Measurements from ENCODE around the gene PHACTR1. TPM values are rescaled to one million over a fixed set of nuclear protein-coding genes. Genes with fewer than 3 reads are reported as not detected.

Gene PHACTR1
- total and polyA plus RNA-seq, 2 of the 4 experiments (the other 2 are of a cell fraction), result not detected

GRCh38 chr6:12704946-12705345 is 11.6 kb upstream of the PHACTR1 start:
- CTCF ChIA-PET, result interaction anchor here (0.7 kb wide), 1 partner anchor 198 kb away, joined by 3 read pairs; no protein-coding TSS in a partner anchor
- Histone ChIP-seq H3K23ac (ENCODE audit: low read depth, low read length) (no peak overlapping the region), H3K14ac (replicated peaks; ENCODE audit: low read depth, low read length) (no peak overlapping the region), H3K4me1 (ENCODE audit: control insufficient read depth, insufficient read depth, low read length) (no peaks in the 10 kb centered on the region), H2BK5ac (ENCODE audit: low read depth, low read length, poor library complexity, severe bottlenecking) (no peak overlapping the region), H3K27me3 (ENCODE audit: control insufficient read depth, insufficient read depth, low read length) (no peaks in the 10 kb centered on the region), H4K5ac (ENCODE audit: low read depth, low read length) (no peak overlapping the region), H2AK9ac (replicated peaks; ENCODE audit: low read depth, low read length, poor library complexity) (no peak overlapping the region), H3K9me1 (ENCODE audit: insufficient read depth, low read length) (no peaks in the 10 kb centered on the region), H3K56ac (ENCODE audit: extremely low read depth, insufficient read depth, low read length) (no peak overlapping the region), H2AFZ (replicated peaks; ENCODE audit: low read length, poor library complexity) (no peak overlapping the region), H2BK20ac (ENCODE audit: low read depth, low read length) (no peak overlapping the region), H4K20me1 (ENCODE audit: insufficient read depth, low read length) (no peaks in the 10 kb centered on the region), H3K9me3 (ENCODE audit: control insufficient read depth, insufficient read depth, low read length) (no peaks in the 10 kb centered on the region), H2BK120ac (ENCODE audit: low read depth, low read length) (no peak overlapping the region), H3K36me3 (ENCODE audit: control insufficient read depth, insufficient read depth, low read length) (no peaks in the 10 kb centered on the region), H3K9ac (ENCODE audit: low read depth, low read length) (no peak overlapping the region), H3K4me3 (ENCODE audit: insufficient read depth, low read depth, low read length) (no peak overlapping the region), H2BK15ac (ENCODE audit: low read depth, low read length) (no peak overlapping the region), H3K27ac (ENCODE audit: insufficient read depth, low read length) (no peak overlapping the region), H2AK5ac (ENCODE audit: low read depth, low read length) (no peak overlapping the region), H3K18ac (ENCODE audit: low read depth, low read length) (no peak overlapping the region), H3K79me1 (ENCODE audit: low read depth in 1 of 2, low read length in 2 of 2) (no peaks in the 10 kb centered on the region), H3K4me2 (ENCODE audit: low read depth, low read length) (no peak overlapping the region), H3K4ac (ENCODE audit: low read depth, low read length) (no peak overlapping the region), H4K8ac (ENCODE audit: low read depth in 2 of 2, low read length in 2 of 2) (no peak overlapping the region), H4K91ac (ENCODE audit: insufficient read depth, low read depth, low read length) (no peak overlapping the region)
- POLR2A ChIA-PET (ENCODE audit: unreplicated experiment), result no interaction called here
- in situ Hi-C loops (cut with MboI; ENCODE audit: low sequenced_read_pairs) (no loop called here), dilution Hi-C loops (cut with HindIII; ENCODE audit: low sequenced_read_pairs, unreplicated experiment) (no loop called here), intact Hi-C loops (cut with micrococcal nuclease) (no loop called here)
- DNase-seq (no peak), ATAC-seq (ENCODE audit: low read depth) (no peak)
- BruUV-seq (replicated peaks), result no TSS peak
- WGBS, 2 experiments (ENCODE audit: extremely low coverage in 2 of 2, insufficient read length in 1 of 2), result no CpG with 5 or more reads among the region's 1 CpG
- TF ChIP-seq CHD1 (IDR thresholded peaks at IDR 0.05; ENCODE audit: low read depth, low read length), result no peak
- TF ChIP-seq SMC3 (IDR thresholded peaks at IDR 0.05; ENCODE audit: low read depth, low read length), result no peak
- no peak for TF ChIP-seq NFE2L2 (IDR thresholded peaks at IDR 0.05; ENCODE audit: low read depth, low read length)
- no peak for TF ChIP-seq RCOR1 (IDR thresholded peaks at IDR 0.05; ENCODE audit: insufficient replicate concordance, low read length)
- TF ChIP-seq MAFK (IDR thresholded peaks at IDR 0.05; ENCODE audit: low read depth, low read length), result no peak
- TF ChIP-seq MXI1 (IDR thresholded peaks at IDR 0.05; ENCODE audit: borderline replicate concordance, low read depth, low read length), result no peak
- no peak for TF ChIP-seq FOS (IDR thresholded peaks at IDR 0.05; ENCODE audit: low read depth, low read length)
- TF ChIP-seq CTCF (conservative IDR thresholded peaks at IDR 0.05; ENCODE audit: low read depth, low read length), result no peak
- TF ChIP-seq POLR2A (IDR thresholded peaks at IDR 0.05; ENCODE audit: low read depth, low read length), result no peak
- no peak for TF ChIP-seq BHLHE40 (IDR thresholded peaks at IDR 0.05; ENCODE audit: low read depth, low read length)
- no peak for TF ChIP-seq MAZ (IDR thresholded peaks at IDR 0.05; ENCODE audit: borderline replicate concordance, low read depth, low read length)
- TF ChIP-seq USF2 (IDR thresholded peaks at IDR 0.05; ENCODE audit: low read depth, low read length), result no peak
- no peak for TF ChIP-seq ELK1 (IDR thresholded peaks at IDR 0.05; ENCODE audit: borderline replicate concordance, low read depth, low read length)
- TF ChIP-seq CEBPB (IDR thresholded peaks at IDR 0.05; ENCODE audit: low read depth, low read length), result no peak
- no peak for TF ChIP-seq RAD21 (IDR thresholded peaks at IDR 0.05; ENCODE audit: low read length)
- TF ChIP-seq RFX5 (IDR thresholded peaks at IDR 0.05; ENCODE audit: low read depth, low read length), result no peak
